ACHN (cell line): Measurements from ENCODE around the gene TMEM240.
"Not testable (repeated sequence)": the region's sequence is repeated elsewhere in the genome, so short reads cannot be mapped to it uniquely, and the experiment has no call there.

ENCODE experiments used
- DNase-seq: peaks from one replicate; pipeline ENCODE4 v3.0.0-alpha.2; 2015
- in situ Hi-C: cut with HindIII; loops from 2 replicates; pipeline ENCODE4 v1.10.0; 2017; ENCODE audit warnings: low sequenced_read_pairs, low pct_ligation_motif_present, low pct_unique_long_range_greater_than_20kb

Gene TMEM240

DNA sequence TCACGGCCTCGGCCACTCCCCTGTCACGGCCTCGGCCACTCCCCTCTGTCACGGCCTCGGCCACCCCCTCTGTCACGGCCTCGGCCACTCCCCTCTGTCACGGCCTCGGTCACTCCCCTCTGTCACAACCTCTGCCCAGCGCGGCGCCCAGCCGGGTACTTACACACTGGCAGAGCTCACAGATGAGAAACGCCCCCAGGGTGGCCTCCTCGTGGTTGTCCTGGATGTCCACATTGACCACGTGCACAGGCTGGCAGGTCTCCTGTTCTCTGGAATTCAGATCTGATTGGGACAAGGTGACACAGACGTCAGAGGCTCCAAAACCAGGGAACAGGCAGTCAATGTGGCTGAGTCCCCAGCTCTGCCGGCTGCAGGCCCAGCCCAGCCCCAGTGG lies 3.3 kb upstream of the TMEM240 start:
- DNase-seq: no peak
- in situ Hi-C loops: no loop called here

DNA sequence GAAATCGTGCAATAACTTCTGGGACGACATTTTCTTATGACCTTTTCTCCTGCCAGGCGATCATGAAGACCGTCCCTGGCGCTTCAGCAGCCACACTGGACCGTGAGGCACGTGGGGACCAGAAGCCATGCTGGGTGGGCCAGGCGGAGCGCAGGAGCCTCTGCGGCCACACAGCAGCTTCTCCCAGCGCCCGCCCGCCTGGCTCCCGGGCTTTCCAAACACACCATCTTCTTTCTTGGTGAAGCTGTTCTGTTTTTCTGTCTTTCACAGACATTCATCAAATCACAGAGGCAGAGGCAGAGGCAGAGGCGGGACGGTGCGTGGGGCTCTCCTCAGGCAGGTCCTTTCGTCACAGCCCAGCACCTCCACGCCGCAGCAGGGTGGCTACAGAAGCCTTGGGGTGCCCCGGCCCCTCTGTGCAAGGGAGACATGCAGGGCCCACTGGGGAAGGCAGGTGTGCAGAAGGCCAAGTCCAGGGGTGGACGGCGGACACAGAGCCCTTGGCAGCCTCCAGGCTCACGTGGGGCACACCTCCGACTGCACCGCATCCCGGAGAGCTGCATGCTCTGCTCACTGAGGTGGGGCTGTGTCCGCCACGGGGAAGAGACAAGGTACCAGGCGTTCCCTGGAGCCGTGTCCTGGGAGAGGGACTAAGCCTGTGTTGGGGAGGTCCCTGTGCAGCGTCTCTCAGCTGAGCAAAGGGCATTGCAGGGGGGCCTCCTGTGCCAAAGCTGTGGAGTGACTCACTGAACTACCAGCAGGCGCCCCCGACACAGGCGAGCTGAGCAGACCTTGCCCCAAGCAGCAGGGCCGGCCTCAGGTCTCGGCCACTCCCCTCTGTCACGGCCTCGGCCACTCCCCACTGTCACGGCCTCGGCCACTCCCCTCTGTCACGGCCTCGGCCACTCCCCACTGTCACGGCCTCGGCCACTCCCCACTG lies 2.6 kb upstream of the TMEM240 start:
- DNase-seq: no peak
- in situ Hi-C loops: no loop called here

DNA sequence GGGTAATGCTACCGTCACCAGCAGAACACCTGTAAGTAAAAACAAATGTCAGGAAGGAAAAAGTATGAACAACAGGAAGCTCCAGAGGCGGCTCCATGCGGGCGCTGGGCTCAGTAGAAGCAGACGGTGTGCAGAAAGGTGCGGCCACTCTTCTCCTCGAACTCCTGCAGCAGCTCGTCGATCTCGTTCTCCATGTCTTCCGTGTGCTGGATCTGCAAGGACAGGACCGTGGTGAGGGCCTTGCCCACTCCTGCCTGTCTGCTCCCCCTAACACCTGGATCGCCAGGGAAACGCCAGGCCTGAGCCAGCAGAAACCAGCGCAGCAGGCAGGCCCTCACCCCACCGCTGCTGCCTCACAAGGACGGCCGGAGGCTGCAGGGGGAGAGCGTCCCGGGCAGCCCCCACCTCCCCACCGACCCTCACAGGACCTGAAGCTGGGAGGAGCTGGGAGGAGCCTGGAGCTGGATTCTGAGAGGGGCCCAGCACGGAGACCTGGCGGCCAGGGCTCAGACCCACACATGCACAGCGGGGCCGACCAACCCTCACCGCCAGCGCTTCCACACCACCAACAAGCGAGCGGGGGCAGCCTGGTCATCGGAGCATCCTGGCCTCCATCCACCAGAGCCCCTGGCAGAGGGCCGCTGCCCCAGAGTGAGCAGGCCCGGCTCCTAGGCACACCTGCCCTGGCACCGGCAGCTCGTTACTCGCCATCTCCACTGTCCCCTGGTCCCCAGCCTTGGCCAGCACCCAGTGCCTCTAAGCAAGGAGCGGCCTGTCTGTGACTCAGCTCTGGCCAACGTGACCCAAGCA lies 1.7 kb upstream of the TMEM240 start:
- no peak for DNase-seq
- in situ Hi-C loops: no loop called here

DNA sequence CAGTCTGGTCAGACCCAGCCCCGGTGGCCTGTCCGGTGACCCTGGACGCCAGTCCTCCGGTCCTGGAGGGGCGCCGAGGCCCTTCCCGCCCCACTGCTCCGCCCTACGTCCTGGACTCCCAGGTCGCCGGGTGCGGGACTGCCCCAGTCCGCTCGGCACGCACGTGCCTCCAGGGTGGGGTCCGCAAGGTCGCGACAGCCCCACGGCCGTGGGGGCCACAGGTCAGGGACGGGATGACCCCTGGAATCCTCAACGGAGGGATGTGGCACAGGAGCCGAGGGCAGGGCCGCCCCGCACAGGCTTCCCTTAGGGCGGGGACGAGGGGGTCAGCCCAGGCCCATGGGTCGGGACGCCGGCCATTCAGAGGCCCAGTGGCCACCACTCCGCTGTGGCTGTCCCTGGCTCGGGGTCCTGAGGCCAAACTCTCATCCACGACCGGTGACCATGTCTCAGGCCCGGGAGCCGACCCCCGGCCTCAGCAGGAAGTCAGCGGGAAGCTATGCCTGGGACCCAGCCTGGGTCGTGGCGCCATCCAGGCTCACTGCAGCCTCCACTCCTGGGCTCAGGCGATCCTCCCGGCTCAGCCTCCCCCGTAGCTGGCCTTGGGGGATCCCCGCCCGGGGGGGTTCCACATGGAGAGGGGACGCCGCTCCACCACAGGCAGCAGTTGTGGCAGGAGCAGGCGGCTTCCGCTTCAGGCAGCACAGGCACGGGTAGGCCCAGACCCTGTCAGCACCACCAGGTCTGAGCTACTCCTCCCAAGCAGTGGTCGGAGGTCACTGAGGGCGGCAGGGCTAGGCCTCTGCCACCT lies 599 bp upstream of the TMEM240 start:
- DNase-seq: no peak
- in situ Hi-C loops: no loop called here

DNA sequence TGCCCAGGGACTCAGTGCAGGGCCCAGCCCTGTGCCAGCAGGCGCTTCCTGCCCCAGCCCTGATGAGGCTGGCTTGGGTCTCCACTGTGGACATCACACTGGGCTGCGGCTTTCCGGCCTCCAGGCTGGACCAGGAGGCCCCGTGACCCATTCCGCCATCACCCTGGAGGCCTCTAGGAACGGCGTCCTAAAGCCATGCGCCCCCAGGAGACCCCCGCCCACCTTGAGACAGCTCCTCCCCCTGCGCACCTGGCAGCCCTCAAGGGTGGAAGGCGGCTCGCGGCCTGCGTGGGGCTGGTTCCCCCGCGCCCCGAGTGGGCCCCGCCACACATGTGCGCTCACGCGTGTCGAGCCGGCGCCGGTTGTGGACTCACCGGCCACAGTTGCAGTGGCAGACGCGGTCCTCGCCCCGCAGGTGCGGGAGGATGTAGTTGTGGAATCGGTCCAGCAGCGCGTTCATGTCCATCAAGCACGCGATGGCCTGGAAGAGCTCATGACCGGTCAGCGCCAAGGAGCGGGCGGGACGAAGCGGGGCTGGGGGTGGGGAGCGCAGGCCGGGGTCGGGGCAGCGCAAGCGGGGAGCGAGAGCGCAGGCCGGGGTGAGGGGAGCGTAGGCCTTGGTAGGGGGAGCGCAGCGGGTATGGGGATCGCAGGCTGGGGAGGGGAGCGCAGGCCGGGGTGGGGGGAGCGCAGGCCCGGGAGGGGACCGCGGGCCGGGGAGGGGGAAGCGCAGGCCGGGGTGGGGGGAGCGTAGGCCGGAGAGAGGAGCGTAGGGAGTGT lies 924 bp downstream of the TMEM240 start:
- peak; percentile 46 for DNase-seq
- in situ Hi-C loops: no loop called here

DNA sequence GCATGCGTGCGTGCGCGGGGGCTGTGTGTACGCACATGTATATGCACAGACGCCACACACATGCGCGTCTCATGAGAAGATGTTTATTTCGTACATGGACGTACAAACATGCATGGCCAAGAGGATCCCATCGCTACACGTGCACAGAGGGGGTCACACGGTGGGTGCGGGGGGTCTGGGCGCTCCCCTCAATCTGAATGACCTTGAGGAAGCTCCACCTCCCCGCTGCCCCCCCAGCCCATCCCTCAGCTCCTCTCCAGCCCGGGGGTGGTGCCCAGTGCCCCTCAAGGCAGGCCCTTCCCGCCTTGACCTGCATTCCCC lies 1.5 kb downstream of the TMEM240 start:
- DNase-seq: no peak
- in situ Hi-C loops: no loop called here

DNA sequence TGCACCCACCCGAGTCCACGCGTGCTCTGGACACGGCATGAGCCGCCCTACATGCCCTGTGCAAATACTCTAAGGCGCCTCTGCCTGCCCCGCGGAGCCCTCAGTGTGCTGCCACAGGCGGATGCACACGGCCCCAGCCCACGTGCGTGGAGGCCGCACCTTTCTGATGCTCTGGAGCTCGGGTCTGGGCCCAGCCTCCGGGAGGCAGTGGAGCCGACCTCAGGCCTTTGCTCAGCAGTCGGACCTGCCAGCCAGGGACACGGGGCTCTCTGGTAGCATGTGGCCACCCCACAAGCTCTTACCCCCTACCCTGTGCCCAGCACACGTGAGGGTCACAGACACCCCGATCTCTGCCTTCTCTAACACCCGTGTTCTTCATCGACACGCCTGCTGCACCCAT lies 2.1 kb downstream of the TMEM240 start:
- in situ Hi-C loops: no loop called here
- DNase-seq: no peak

DNA sequence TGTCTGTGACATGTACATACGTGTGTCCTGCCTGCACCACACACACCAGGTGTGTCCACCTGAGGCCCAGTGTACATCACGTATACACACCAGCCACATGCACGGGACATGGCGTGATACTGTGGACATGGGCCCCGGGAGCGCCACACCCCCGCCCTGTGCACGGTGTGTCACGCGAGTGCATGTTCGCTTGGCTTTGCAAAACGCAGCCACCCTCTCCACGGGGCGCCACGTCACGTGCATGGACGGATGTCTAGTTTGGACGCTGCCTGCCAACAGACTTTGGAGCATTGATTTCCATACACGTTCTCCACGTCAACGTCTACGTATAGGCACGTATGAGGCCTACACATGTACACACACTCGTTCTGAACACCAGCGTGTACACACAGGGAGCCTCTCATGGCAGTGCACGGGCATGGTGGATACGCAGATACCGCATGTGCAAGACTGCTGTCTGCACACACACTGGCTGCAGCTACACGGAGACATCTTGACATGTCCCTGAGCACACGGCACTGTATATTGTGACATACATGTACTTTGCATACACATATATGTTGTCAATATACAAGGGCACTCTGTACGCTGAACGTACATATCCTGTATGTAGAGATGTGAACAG lies 2.7 kb downstream of the TMEM240 start:
- in situ Hi-C loops: no loop called here
- DNase-seq: no peak

DNA sequence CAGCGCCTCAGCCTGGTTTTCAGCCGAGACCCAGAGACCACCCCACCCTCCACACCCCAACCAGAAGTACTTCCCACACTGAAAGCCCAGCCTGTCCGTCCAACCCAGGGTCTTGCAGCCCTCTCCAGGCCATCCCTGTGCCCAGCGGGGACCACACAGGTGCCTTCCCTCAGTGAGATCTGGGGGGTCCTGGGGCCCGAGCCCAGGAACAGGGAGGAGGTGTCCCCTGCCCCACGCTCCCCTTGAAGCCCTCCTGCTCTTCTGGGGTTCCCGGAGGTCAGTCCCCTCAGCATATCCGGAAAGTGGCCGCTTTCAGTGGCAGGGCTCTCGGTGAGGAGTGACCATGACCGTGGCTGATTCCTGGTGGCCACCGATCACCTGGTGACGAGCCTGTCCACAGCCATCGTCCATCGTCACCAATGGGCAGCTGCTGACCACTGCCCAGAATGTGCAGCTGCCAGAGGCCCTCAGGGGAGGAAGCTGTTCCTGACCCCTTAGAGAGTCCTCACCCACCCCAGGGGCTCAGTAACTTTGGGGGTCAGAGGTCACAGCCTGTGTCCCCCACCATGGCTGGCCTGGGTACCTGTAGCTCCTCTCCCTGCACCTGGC lies 3.4 kb downstream of the TMEM240 start:
- in situ Hi-C loops: no loop called here
- no peak for DNase-seq

DNA sequence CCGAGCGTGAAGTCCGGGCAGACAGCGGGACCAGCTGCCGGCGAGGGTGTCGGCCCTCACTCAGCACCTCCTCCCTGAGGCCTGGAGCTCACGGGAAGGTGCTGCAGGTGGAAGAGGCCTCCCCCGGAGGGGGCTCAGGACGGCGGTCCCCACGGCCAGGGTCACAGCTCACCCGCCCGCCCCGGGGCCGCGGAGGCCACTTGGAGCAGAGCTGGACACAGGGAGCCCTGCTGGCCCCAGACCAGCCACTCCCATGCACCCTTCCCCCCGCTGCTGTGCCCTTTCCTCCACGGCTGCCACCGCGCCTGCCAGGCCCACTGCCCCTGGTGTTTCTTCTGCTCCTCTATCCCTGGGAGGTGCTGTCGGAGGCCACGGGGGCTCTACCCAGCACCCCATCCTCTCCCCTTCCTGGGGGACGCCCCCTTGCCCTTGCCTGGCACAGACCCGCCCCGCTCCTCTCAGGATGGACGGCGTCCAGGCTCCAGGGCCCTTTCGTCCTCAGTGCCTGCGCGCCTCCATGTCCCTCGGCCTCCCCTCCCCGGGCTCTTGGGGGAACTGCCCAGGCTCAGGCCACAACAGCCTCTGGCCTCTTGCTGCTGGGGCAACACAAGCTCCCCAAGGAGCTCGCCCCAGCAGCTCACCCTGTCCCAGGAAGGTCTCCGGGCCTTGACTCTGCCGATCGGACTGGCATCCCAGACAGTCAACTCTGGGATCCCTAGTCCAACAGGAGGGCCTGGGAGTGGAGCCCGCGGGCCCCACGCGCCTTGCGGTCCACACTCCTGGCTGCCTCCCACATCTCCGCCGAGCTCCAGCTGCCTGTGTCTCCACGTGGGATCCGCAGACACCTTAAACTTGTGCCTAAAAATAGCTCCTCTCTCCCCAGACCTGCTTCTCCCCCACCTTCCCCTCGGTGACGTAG lies 4.1 kb downstream of the TMEM240 start:
- DNase-seq: no peak
- in situ Hi-C loops: no loop called here

DNA sequence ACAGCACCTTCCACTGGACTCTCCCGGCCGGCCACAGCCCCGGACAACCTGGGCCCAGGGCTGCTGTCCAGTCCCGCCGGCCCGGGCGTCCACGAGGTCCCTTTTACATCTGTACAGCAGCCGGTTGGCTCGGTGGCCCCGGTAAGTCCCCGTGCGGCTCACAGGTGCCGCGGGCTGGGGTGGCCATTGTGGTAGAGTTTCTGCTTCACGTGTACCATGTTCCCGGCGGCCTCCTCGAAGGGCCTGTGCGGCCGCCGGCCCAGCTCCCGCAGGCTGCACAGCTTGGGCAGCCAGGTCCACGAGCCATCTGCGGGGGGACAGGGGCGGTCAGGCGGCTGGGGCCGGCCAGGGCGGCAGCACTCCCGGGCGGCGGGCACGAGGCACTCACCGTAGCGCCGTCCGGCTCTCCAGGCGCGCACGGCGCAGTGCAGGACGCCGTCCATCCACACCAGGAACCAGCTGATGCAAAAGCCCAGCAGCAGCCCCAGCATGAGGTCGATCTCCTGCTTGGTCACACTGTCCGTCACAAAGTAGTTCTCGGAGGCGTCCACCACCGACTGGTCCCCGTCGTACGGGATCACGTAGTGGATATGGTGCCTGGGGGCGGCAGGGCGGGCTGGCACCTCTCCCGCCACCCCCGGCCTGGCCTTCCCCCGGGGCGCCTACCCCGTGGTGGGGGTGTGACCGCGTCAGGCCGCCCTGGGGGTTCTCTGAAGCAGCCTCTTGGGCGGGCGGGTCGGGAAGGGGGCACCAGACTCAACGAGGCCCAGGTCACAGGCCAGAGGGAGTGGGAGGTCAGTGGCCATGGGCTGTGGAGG lies 5.0 kb downstream of the TMEM240 start:
- in situ Hi-C loops: no loop called here
- DNase-seq: no peak

DNA sequence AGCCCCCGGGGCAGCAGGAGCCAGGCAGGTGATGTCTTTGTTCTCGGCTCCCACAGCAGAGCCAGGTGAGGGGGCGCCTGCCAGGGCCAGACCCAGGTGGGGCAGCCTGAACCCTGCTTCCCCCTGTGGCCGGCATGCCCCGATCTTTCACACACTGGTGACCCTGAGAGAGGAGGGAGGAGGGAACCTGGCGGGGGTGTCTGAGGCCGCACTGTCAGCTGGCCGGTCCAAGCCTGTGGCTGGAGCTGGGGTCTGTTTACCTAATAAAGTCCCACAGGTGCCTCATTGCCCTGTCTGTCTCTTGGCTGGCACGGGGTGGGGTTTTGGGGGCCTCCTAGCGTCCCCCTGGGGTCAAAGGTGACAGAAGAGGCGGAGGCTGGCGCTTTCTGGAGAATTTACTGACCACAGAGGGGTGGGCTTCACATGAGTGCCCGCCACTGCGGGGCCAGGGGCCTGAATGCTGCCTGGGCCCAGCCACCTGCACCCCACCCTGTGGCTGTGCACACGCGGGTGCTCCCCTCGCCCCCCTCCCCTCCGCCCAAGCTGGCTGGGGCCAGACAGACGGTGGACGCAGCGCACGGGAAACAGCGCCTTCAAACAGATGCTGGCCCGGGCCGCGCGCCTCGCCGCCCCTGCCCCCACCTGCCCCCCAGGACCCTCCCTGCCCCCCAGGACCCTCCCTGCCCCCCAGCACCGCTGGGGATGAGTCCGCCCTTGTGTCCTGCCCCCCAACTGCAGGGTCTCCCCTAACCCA lies 5.8 kb downstream of the TMEM240 start:
- in situ Hi-C loops: no loop called here
- DNase-seq: no peak

DNA sequence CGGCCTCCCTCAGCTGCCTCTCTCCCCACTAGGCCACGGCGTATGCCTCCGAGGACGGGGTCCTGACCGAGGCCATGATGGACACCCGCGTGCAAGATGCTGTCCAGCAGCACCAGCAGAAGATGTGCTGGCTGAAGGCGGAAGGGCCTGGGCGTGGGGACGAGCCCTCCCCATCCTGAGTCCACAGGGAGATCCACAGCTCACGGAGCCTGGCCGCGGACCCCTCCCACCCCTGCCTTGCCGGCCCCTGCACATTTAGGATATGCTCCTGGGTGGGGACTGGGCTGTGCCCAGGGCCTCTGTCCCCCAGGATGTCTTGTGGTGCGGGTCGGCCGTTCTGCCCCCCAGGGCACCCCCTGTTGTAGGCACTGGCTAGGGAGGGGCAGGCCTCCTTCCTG lies 6.5 kb downstream of the TMEM240 start:
- in situ Hi-C loops: not testable (repeated sequence)

DNA sequence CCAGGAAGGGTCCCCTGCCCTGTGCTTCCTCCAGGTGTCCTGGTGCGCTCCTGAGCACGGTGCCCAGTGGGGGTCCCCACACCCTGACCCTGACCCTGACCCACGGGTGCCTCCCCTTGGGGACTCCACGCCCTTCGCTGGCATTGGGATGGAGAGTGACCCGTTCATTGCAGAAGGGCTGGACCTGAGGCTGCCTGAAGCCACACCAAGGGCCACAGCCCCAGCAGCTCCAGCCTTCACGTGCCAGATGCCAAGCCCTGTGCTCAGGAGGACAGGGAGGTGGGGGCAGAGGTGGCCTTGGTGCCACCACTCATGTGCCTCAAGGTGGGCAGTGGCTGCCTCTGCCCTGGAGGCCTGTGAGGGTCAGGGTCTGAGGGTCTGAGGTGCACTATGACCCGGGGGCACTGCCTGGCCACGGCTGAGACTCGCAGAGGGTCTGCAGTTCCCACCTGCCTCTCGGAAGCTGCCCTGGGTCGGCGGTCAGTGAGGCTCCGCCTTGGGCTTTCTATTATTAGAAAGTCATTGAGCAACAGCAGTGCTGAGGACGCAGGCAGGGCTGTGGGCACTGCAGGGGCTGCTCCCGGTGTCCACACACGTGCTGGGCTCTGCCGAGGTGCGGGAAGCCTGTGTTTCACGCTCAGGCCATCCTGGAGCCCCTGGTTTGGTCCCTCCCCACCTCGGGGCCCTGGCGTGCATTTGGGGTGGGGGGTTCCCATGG lies 7.1 kb downstream of the TMEM240 start:
- DNase-seq, in situ Hi-C loops: not testable (repeated sequence)

More for the DNA sequence above, 6.5 kb downstream of the TMEM240 start:
- DNase-seq: not testable (repeated sequence)

DNA sequence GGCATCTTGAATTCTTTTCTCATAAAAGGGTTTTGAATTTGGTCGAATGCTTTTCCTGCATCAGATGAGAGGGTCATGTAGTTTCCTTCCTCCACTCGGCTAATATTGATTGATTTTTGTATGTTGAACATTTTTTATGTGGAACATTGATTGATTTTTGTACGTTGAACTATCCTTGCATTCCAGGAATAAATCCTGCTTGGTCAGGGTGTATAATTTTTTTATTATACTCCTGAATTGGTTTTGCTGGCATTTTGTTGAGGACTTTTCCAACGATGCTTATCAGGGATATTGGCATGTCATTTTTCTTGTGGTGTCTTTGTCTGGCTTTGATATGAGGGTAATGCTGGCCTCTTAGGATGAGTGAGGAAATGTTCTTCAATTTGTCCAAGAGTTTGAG lies 8.5 kb downstream of the TMEM240 start:
- in situ Hi-C loops: no loop called here
- DNase-seq: no peak
